ENCODE data around the gene STYXL1.

DNA sequence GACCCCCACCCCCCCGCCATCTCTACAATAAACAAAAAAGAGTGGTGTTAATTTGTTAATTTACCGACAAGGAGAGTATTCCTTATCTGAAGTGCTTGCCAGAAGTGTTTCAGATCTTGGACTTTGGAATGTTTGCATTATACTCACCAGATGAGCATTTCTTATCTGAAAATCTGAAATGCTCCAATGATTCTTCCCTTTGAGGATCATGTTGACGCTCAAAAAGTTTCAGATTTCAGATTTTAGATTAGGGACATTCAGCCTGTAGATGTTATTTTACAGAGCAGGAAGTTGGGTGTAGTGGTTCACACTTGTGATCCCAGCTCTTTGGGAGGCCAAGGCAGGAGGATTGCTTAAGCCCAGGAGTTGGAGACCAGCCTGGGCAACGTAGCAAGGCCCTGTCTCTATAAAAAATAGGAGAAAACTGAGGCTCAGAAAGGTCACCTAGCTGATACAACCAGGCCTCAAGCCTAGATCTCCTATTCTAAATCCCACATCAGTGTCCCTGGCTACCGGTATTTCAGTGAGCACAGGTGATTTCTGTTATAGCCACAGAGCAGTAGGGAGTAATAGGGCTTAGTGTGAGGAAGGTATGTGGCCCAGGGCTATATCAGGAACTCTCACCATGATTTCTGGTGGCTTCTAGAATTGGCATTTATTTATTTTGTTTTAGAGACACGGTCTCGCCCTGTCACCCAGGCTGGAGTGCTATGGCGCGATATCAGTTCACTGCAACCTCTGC, 88.8 kb downstream of the STYXL1 start:
- TF ChIP-seq EZH2 (IDR thresholded peaks at IDR 0.05; ENCODE audit: insufficient read depth, poor library complexity, severe bottlenecking), result no peak
- no peak for TF ChIP-seq EZH2phosphoT487 (IDR thresholded peaks at IDR 0.05; ENCODE audit: insufficient read depth, low read depth)

All from GM23248 (cell line).